KOPT-K1 (cell line): ENCODE measurements around the gene SREBF2.

Experiments
- H3K27ac ChIP-seq: fragments of 200-600 bp; sonication (generic); 2 replicates; pipeline ENCODE4 v1.5.1; 2016; ENCODE audit warnings: antibody characterized with exemption, mild to moderate bottlenecking, low read depth, low read length; ENCODE audit not compliant: poor library complexity, severe bottlenecking
- H3K36me3 ChIP-seq: fragments of 200-600 bp; sonication (generic); 2 replicates; pipeline ENCODE4 v1.5.1; 2017; ENCODE audit warnings: antibody characterized with exemption, mild to moderate bottlenecking, low read length, moderate library complexity; ENCODE audit not compliant: insufficient read depth
- H3K9me3 ChIP-seq: fragments of 200-600 bp; sonication (generic); 2 replicates; pipeline ENCODE4 v1.5.1; 2017; ENCODE audit warnings: antibody characterized with exemption, low read length, mild to moderate bottlenecking; ENCODE audit not compliant: insufficient read depth, poor library complexity, severe bottlenecking

SREBF2 gene

GRCh38 chr22:41832553-41833368 lies at the start of gene SREBF2:
TSS of gene SREBF2 (plus strand) at chr22:41833105. CDS start at chr22:41833271, 166 bp downstream.
- Histone ChIP-seq H3K27ac (peak within 1 kb of the TSS; percentile 100), H3K9me3 (no peaks in the 10 kb centered on the region), H3K36me3 (peaks cover 26% of the 10 kb centered on the region)

- Histone ChIP-seq H3K9me3 (no peaks in the 10 kb centered on the region), H3K27ac (no peak overlapping the region), H3K36me3 (no peaks in the 10 kb centered on the region)
Observed at GRCh38 chr22:41787331-41787730, 45.6 kb upstream of the SREBF2 start.

- Histone ChIP-seq H3K9me3 (no peaks in the 10 kb centered on the region), H3K36me3 (no peaks in the 10 kb centered on the region), H3K27ac (no peak overlapping the region)
Observed at GRCh38 chr22:41793871-41794270, 39.0 kb upstream of the SREBF2 start.

GRCh38 chr22:41798736-41799135 lies 34.2 kb upstream of the SREBF2 start:
- no peak overlapping the region for H3K27ac ChIP-seq
- no peaks in the 10 kb centered on the region for H3K9me3 ChIP-seq
- no peaks in the 10 kb centered on the region for H3K36me3 ChIP-seq

- H3K9me3 ChIP-seq: no peaks in the 10 kb centered on the region
- H3K27ac ChIP-seq: peak overlapping the region; percentile 94
- no peaks in the 10 kb centered on the region for H3K36me3 ChIP-seq
Observed at GRCh38 chr22:41799486-41800347, 33.2 kb upstream of the SREBF2 start.

GRCh38 chr22:41800348-41801146 lies 32.4 kb upstream of the SREBF2 start, which contains the start of gene CCDC134:
TSS of gene CCDC134 (plus strand) at chr22:41800679. CDS start at chr22:41808891, 8,212 bp downstream.
- no peaks in the 10 kb centered on the region for H3K36me3 ChIP-seq
- H3K9me3 ChIP-seq: no peaks in the 10 kb centered on the region
- H3K27ac ChIP-seq: peak within 1 kb of the TSS; percentile 94

- H3K9me3 ChIP-seq: no peaks in the 10 kb centered on the region
- 0 out of 2 replicates have a peak, but pooled peaks cover 1% of the 10 kb centered on the region for H3K36me3 ChIP-seq
- peak overlapping the region; percentile 94 for H3K27ac ChIP-seq
Observed at GRCh38 chr22:41801147-41801819, 31.6 kb upstream of the SREBF2 start.

GRCh38 chr22:41801886-41802285 lies 31.0 kb upstream of the SREBF2 start:
- Histone ChIP-seq H3K36me3 (0 out of 2 replicates have a peak, but pooled peaks cover 6% of the 10 kb centered on the region), H3K9me3 (no peaks in the 10 kb centered on the region), H3K27ac (peak overlapping the region; percentile 94)

GRCh38 chr22:41805639-41806038 lies 27.3 kb upstream of the SREBF2 start:
- Histone ChIP-seq H3K27ac (no peak overlapping the region), H3K36me3 (peaks cover 32% of the 10 kb centered on the region)

GRCh38 chr22:41808400-41808799 lies 24.5 kb upstream of the SREBF2 start:
- Histone ChIP-seq H3K27ac (no peak overlapping the region), H3K9me3 (no peaks in the 10 kb centered on the region), H3K36me3 (peaks cover 57% of the 10 kb centered on the region)

More at GRCh38 chr22:41805639-41806038, 27.3 kb upstream of the SREBF2 start:
- no peaks in the 10 kb centered on the region for H3K9me3 ChIP-seq

- no peak overlapping the region for H3K27ac ChIP-seq
- no peaks in the 10 kb centered on the region for H3K9me3 ChIP-seq
- peaks cover 73% of the 10 kb centered on the region for H3K36me3 ChIP-seq
Observed at GRCh38 chr22:41810022-41810421, 22.9 kb upstream of the SREBF2 start.

GRCh38 chr22:41812805-41813545 lies 19.9 kb upstream of the SREBF2 start:
- Histone ChIP-seq H3K9me3 (no peaks in the 10 kb centered on the region), H3K36me3 (peaks cover 92% of the 10 kb centered on the region), H3K27ac (no peak overlapping the region)

- Histone ChIP-seq H3K9me3 (no peaks in the 10 kb centered on the region), H3K27ac (no peak overlapping the region), H3K36me3 (peaks cover 89% of the 10 kb centered on the region)
Observed at GRCh38 chr22:41813726-41814410, 19.0 kb upstream of the SREBF2 start.
